ENCODE measurements around the gene CDH4.

DNA sequence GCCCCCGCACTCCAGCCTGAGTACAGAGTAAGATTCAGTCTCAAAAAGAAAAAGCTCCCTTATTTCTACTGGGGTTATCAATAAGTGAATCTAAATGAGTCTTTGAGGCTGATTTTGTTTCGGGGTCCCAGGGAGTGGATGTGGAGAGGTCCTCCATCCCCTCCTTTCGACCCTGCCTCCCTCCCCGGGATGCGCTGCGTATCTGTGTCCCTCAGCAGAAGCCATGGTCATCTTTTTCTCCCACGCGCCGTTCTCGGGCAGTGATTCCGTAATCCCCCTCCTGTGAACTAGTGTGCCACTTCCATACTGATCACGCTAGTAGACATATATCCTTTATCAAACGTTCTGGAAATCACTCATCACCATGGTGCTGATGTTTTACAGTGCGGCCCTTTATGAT is 152.9 kb downstream of the CDH4 start:
- no peak for TF ChIP-seq ATF1 (CRISPR knock-in tag; IDR thresholded peaks at IDR 0.05)
- TF ChIP-seq, protein P1, sequence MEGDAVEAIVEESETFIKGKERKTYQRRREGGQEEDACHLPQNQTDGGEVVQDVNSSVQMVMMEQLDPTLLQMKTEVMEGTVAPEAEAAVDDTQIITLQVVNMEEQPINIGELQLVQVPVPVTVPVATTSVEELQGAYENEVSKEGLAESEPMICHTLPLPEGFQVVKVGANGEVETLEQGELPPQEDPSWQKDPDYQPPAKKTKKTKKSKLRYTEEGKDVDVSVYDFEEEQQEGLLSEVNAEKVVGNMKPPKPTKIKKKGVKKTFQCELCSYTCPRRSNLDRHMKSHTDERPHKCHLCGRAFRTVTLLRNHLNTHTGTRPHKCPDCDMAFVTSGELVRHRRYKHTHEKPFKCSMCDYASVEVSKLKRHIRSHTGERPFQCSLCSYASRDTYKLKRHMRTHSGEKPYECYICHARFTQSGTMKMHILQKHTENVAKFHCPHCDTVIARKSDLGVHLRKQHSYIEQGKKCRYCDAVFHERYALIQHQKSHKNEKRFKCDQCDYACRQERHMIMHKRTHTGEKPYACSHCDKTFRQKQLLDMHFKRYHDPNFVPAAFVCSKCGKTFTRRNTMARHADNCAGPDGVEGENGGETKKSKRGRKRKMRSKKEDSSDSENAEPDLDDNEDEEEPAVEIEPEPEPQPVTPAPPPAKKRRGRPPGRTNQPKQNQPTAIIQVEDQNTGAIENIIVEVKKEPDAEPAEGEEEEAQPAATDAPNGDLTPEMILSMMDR (IDR thresholded peaks at IDR 0.05): no peak
- TF ChIP-seq, protein P2, sequence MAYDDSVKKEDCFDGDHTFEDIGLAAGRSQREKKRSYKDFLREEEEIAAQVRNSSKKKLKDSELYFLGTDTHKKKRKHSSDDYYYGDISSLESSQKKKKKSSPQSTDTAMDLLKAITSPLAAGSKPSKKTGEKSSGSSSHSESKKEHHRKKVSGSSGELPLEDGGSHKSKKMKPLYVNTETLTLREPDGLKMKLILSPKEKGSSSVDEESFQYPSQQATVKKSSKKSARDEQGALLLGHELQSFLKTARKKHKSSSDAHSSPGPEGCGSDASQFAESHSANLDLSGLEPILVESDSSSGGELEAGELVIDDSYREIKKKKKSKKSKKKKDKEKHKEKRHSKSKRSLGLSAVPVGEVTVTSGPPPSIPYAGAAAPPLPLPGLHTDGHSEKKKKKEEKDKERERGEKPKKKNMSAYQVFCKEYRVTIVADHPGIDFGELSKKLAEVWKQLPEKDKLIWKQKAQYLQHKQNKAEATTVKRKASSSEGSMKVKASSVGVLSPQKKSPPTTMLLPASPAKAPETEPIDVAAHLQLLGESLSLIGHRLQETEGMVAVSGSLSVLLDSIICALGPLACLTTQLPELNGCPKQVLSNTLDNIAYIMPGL (CRISPR knock-in tag; IDR thresholded peaks at IDR 0.05): no peak
- TF ChIP-seq KAT7 (CRISPR knock-in tag; IDR thresholded peaks at IDR 0.05; ENCODE audit: borderline replicate concordance): no peak
- TF ChIP-seq MXD4 (CRISPR knock-in tag; IDR thresholded peaks at IDR 0.05; ENCODE audit: borderline replicate concordance): no peak
- TF ChIP-seq, protein P3, sequence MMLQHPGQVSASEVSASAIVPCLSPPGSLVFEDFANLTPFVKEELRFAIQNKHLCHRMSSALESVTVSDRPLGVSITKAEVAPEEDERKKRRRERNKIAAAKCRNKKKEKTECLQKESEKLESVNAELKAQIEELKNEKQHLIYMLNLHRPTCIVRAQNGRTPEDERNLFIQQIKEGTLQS (CRISPR knock-in tag; conservative IDR thresholded peaks at IDR 0.05): no peak
- TF ChIP-seq, protein P4, sequence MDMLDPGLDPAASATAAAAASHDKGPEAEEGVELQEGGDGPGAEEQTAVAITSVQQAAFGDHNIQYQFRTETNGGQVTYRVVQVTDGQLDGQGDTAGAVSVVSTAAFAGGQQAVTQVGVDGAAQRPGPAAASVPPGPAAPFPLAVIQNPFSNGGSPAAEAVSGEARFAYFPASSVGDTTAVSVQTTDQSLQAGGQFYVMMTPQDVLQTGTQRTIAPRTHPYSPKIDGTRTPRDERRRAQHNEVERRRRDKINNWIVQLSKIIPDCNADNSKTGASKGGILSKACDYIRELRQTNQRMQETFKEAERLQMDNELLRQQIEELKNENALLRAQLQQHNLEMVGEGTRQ (CRISPR knock-in tag; IDR thresholded peaks at IDR 0.05): no peak
- TF ChIP-seq, protein P5, sequence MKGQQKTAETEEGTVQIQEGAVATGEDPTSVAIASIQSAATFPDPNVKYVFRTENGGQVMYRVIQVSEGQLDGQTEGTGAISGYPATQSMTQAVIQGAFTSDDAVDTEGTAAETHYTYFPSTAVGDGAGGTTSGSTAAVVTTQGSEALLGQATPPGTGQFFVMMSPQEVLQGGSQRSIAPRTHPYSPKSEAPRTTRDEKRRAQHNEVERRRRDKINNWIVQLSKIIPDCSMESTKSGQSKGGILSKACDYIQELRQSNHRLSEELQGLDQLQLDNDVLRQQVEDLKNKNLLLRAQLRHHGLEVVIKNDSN (CRISPR knock-in tag; IDR thresholded peaks at IDR 0.05): no peak
- TF ChIP-seq, protein P6, sequence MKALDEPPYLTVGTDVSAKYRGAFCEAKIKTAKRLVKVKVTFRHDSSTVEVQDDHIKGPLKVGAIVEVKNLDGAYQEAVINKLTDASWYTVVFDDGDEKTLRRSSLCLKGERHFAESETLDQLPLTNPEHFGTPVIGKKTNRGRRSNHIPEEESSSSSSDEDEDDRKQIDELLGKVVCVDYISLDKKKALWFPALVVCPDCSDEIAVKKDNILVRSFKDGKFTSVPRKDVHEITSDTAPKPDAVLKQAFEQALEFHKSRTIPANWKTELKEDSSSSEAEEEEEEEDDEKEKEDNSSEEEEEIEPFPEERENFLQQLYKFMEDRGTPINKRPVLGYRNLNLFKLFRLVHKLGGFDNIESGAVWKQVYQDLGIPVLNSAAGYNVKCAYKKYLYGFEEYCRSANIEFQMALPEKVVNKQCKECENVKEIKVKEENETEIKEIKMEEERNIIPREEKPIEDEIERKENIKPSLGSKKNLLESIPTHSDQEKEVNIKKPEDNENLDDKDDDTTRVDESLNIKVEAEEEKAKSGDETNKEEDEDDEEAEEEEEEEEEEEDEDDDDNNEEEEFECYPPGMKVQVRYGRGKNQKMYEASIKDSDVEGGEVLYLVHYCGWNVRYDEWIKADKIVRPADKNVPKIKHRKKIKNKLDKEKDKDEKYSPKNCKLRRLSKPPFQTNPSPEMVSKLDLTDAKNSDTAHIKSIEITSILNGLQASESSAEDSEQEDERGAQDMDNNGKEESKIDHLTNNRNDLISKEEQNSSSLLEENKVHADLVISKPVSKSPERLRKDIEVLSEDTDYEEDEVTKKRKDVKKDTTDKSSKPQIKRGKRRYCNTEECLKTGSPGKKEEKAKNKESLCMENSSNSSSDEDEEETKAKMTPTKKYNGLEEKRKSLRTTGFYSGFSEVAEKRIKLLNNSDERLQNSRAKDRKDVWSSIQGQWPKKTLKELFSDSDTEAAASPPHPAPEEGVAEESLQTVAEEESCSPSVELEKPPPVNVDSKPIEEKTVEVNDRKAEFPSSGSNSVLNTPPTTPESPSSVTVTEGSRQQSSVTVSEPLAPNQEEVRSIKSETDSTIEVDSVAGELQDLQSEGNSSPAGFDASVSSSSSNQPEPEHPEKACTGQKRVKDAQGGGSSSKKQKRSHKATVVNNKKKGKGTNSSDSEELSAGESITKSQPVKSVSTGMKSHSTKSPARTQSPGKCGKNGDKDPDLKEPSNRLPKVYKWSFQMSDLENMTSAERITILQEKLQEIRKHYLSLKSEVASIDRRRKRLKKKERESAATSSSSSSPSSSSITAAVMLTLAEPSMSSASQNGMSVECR (CRISPR knock-in tag; IDR thresholded peaks at IDR 0.05; ENCODE audit: borderline replicate concordance): no peak
- no peak for TF ChIP-seq JUN (CRISPR knock-in tag; IDR thresholded peaks at IDR 0.05)
